Left ventricle myocardium inferior (tissue), 1 donor: ENCODE results near the gene LNX1. TPM values are rescaled to one million over a fixed set of nuclear protein-coding genes. Genes with fewer than 3 reads are reported as not detected.

Source experiments
- DNase-seq: peaks from one replicate; pipeline ENCODE4 v3.0.0-alpha.2; 2020
- H3K27ac ChIP-seq: fragments of 200-600 bp; replicated peaks from 2 replicates; pipeline ENCODE4 v1.8.0; 2021
- H3K27me3 ChIP-seq: fragments of 200-600 bp; 2 replicates; pipeline ENCODE4 v1.8.0; 2021; ENCODE audit warnings: low read depth
- H3K36me3 ChIP-seq: fragments of 200-600 bp; 2 replicates; pipeline ENCODE4 v1.8.0; 2021
- H3K4me1 ChIP-seq: fragments of 200-600 bp; 2 replicates; pipeline ENCODE4 v1.8.0; 2021
- H3K4me3 ChIP-seq: fragments of 200-600 bp; 2 replicates; pipeline ENCODE4 v1.8.0; 2021; ENCODE audit warnings: mild to moderate bottlenecking, moderate library complexity
- H3K9me3 ChIP-seq: fragments of 200-600 bp; replicated peaks from 2 replicates; pipeline ENCODE4 v1.8.0; 2021
- CTCF ChIP-seq: fragments of 200-600 bp; IDR thresholded peaks from 2 replicates; pipeline ENCODE4 v1.8.0; 2021; ENCODE audit warnings: antibody characterized with exemption, mild to moderate bottlenecking, borderline replicate concordance
- intact Hi-C: fragments of 100-400 bp; cut with micrococcal nuclease; formaldehyde crosslinking; loops from one replicate; pipeline ENCODE4 v1.11.0; 2022
- total RNA-seq: library from RNA; stranded (reverse); fragmentation: NEBNext Ultra II Directional; extraction: Animal tissue kit (Norgen Biotek cat#: 25700); gene quantifications from one replicate; pipeline ENCODE4 v1.2.1, GENCODE V29; 2021
- donor health status: DM: no; HTN: yes; CAD: no; lungs with severe emphysema.

LNX1 gene
- total RNA-seq, 1 donor from 2014 or later: 9.5 TPM

DNA sequence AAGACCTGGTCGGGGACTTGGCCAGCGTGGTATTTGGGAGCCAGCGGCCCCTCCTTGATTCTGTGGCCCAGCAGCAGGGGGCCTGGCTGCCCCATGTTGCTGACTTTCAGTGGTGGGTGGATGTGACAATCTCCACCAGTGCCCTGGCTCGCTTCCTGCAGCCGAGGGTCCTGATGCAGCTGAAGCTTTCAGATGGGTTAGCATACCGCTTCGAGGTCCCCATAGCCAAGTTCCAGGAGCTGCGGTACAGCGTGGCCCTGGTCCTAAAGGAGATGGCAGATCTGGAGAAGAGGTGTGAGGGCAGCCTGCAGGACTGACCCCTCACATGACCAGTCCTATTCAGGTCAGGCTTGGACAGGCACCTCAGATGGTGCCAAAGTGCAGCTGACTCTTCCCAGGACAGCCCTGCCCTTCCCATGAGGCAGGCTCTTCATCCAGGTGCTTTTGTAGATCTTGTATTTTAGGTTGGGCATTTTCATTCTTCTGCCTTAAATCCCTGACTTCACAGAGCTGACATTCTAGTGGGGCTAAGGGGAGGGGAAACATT lies 15.1 kb downstream of the LNX1 start:
- H3K27ac ChIP-seq: no peak overlapping the region
- H3K4me3 ChIP-seq: no peak overlapping the region
- DNase-seq: no peak
- no peak for TF ChIP-seq CTCF
- peaks cover 24% of the 10 kb centered on the region for H3K4me1 ChIP-seq
- no peaks in the 10 kb centered on the region for H3K27me3 ChIP-seq
- no peaks in the 10 kb centered on the region for H3K9me3 ChIP-seq
- intact Hi-C loops: no loop called here
- no peaks in the 10 kb centered on the region for H3K36me3 ChIP-seq

DNA sequence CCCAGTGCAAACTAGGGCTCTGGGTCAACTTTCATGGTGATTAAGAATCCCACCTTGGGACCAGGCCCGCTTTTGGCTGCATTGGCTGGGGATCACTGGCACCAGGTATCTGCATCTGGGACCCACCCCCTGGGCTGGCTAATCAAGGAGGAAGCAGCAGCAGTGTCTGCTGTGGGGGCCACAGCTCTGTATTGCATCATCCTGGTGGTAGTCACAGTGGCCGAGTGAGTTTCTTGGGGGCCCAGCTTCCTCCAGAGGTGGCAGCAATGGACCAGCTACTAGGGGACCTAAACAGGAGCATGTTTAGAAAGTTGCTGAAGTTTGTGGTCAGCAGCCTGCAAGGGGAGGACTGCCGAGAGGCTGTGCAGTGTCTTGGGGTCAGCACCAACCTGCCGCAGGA lies 15.7 kb downstream of the LNX1 start:
- intact Hi-C loops: no loop called here
- no peak for TF ChIP-seq CTCF
- no peak for DNase-seq

DNA sequence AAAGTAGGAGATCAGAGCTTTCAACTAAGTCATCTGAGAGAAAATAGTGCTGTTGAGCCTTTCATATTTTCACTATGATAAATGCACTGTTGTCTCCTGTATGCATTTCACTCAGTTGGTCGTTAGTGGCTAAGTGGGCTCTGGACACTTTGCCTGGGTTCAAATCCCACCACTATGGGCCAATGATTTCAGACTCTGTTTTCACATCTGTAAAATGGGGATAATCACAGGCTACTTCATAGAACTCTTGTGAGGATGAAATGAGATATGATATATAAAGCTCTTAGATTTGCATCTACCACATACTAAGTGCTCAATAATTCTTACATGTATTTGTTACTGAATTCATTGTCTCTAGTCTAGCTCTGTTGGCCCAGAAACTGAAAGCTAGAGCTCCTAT lies 16.8 kb downstream of the LNX1 start:
- H3K4me3 ChIP-seq: no peak overlapping the region
- no peak for TF ChIP-seq CTCF
- H3K27me3 ChIP-seq: no peaks in the 10 kb centered on the region
- H3K36me3 ChIP-seq: no peaks in the 10 kb centered on the region
- no peak for DNase-seq
- H3K27ac ChIP-seq: no peak overlapping the region
- intact Hi-C loops: no loop called here
- no peaks in the 10 kb centered on the region for H3K9me3 ChIP-seq
- peaks cover 16% of the 10 kb centered on the region for H3K4me1 ChIP-seq

More for the DNA sequence above, 15.7 kb downstream of the LNX1 start:
- Histone ChIP-seq H3K27me3 (no peaks in the 10 kb centered on the region), H3K36me3 (no peaks in the 10 kb centered on the region), H3K4me1 (peaks cover 24% of the 10 kb centered on the region), H3K9me3 (no peaks in the 10 kb centered on the region), H3K27ac (no peak overlapping the region), H3K4me3 (no peak overlapping the region)

- Histone ChIP-seq H3K4me3 (no peak overlapping the region), H3K27me3 (no peaks in the 10 kb centered on the region)
- DNase-seq: no peak
Measured at GRCh38 chr4:53573696-53574095, 17.6 kb downstream of the LNX1 start.

DNA sequence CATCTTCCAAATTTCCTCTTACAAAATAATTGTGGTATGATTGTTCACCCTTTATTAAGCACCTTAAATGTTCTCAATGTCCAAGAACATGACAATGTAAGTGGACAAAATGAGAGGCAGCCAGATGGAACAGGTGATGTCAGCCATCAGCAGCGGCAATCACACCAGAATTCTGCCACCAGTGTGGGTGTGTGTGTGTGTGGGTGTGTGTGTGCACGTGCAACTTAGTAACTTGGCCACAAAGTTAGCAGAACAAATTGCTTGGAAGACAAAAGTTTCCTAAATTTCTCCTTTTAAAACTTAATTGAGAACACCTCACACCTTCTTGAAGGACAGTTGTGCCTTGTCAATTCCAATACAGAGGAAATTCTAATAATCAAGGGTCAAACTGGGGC lies 18.7 kb downstream of the LNX1 start:
- no peak overlapping the region for H3K4me3 ChIP-seq
- no peaks in the 10 kb centered on the region for H3K9me3 ChIP-seq
- intact Hi-C loops: no loop called here
- no peaks in the 10 kb centered on the region for H3K36me3 ChIP-seq
- H3K27me3 ChIP-seq: no peaks in the 10 kb centered on the region
- H3K27ac ChIP-seq: no peak overlapping the region
- DNase-seq: no peak
- no peak for TF ChIP-seq CTCF
- peaks cover 13% of the 10 kb centered on the region for H3K4me1 ChIP-seq

More at GRCh38 chr4:53573696-53574095, 17.6 kb downstream of the LNX1 start:
- no peak for TF ChIP-seq CTCF
- H3K36me3 ChIP-seq: no peaks in the 10 kb centered on the region
- intact Hi-C loops: no loop called here
- H3K9me3 ChIP-seq: no peaks in the 10 kb centered on the region
- H3K27ac ChIP-seq: no peak overlapping the region
- H3K4me1 ChIP-seq: peaks cover 13% of the 10 kb centered on the region
